HCT116 (cell line): ENCODE results near the gene MRPL44. TPM values are rescaled to one million over a fixed set of nuclear protein-coding genes. Genes with fewer than 3 reads are reported as not detected.

ENCODE experiments used
- ATAC-seq: fragments of 200-7000 bp; cut with Tn5 transposase; 2 replicates; pipeline ENCODE4 v1.9.1; 2020; ENCODE audit warnings: mild to moderate bottlenecking, moderate library complexity
- BruUV-seq: library from RNA; stranded (reverse); fragments of 400-500 nt; replicated peaks from 2 replicates; lab custom pipeline; 2021; lab: Mats Ljungman, UMichigan
- CTCF ChIA-PET: fragments of 300-600 bp; sonication (Branson Sonifier 250); formaldehyde crosslinking; loops from one replicate; lab custom pipeline; 2021; ENCODE audit warnings: antibody characterized with exemption; lab: Charles Lee
- POLR2A ChIA-PET: fragments of 300-600, 350-600 bp; sonication (Branson Sonifier 250); formaldehyde crosslinking; loops from one replicate; lab custom pipeline; 2021; ENCODE audit warnings: antibody characterized with exemption; lab: Charles Lee
- RAD21 ChIA-PET, 2 experiments: fragments of 300-600 bp; sonication (Branson Sonifier 250); formaldehyde crosslinking; loops; one replicate each; lab custom pipeline; 2023; ENCODE audit warnings: low total read pairs in 2 of 2; ENCODE audit not compliant: uncharacterized antibody in 2 of 2, unreplicated experiment in 2 of 2, low non-redundant PET in 1 of 2; lab: Charles Lee
- DNase-seq: peaks from one replicate; pipeline ENCODE4 v3.0.0-alpha.2; 2010; ENCODE audit warnings: low read depth, low spot score
- H2AFZ ChIP-seq: fragments of 200-600 bp; shearing (Covaris generic), sonication (generic); 2 replicates; pipeline ENCODE4 v1.6.1; 2017; ENCODE audit warnings: low read depth, mixed run types, mixed read lengths, antibody characterized with exemption, low read length; ENCODE audit not compliant: poor library complexity, severe bottlenecking
- H3K27ac ChIP-seq: 2 replicates; pipeline ENCODE4 v1.5.1; 2012; ENCODE audit warnings: low read depth, low read length
- H3K27me3 ChIP-seq: fragments of 200-600 bp; sonication (generic); 2 replicates; pipeline ENCODE4 v1.6.1; 2016; ENCODE audit warnings: mixed run types, low read length, mixed read lengths; ENCODE audit not compliant: insufficient read depth
- H3K36me3 ChIP-seq, 2 experiments: fragments of 200-500 bp in 1 of 2; fragments of 200-600 bp in 1 of 2; sonication (Bioruptor generic) in 1 of 2; sonication (generic) in 1 of 2; 2 replicates each; pipeline versions ENCODE4 v1.5.1 to v1.6.1; 2014 to 2016; ENCODE audit warnings: low read length in 2 of 2, inconsistent platforms in 1 of 2, mixed read lengths in 1 of 2, mixed run types in 1 of 2; ENCODE audit not compliant: insufficient read depth in 2 of 2, control insufficient read depth in 1 of 2
- H3K4me1 ChIP-seq, 2 experiments: fragments of 200-600 bp in 1 of 2; sonication (generic) in 1 of 2; 2 replicates each; pipeline versions ENCODE4 v1.5.1 to v1.6.1; 2012 to 2017; ENCODE audit warnings: low read length in 2 of 2, inconsistent platforms in 1 of 2, mild to moderate bottlenecking in 1 of 2, mixed read lengths in 1 of 2, mixed run types in 1 of 2, moderate library complexity in 1 of 2; ENCODE audit not compliant: insufficient read depth in 2 of 2, control insufficient read depth in 1 of 2
- H3K4me2 ChIP-seq: fragments of 200-600 bp; sonication (generic); 2 replicates; pipeline ENCODE4 v1.6.1; 2017; ENCODE audit warnings: mixed run types, low read length, mixed read lengths
- H3K4me3 ChIP-seq, 2 experiments: fragments of 200-600 bp in 1 of 2; sonication (generic) in 1 of 2; replicated peaks in 1 of 2; 2 replicates each; pipeline ENCODE4 v1.5.1; 2011 to 2016; ENCODE audit warnings: low read length in 2 of 2, control low read depth in 1 of 2, low read depth in 1 of 2, mild to moderate bottlenecking in 1 of 2, mixed read lengths in 1 of 2, mixed run types in 1 of 2
- H3K79me2 ChIP-seq: fragments of 200-600 bp; sonication (generic); 2 replicates; pipeline ENCODE4 v1.6.1; 2017; ENCODE audit warnings: mild to moderate bottlenecking, mixed run types, low read length, moderate library complexity, mixed read lengths; ENCODE audit not compliant: insufficient read depth
- H3K9ac ChIP-seq: fragments of 200-600 bp; sonication (generic); 2 replicates; pipeline ENCODE4 v1.6.1; 2016; ENCODE audit warnings: low read length, mixed read lengths
- H3K9me2 ChIP-seq: fragments of 200-600 bp; sonication (generic), shearing (Covaris generic); 2 replicates; pipeline ENCODE4 v1.6.1; 2017; ENCODE audit warnings: mixed run types, mild to moderate bottlenecking, moderate library complexity; ENCODE audit not compliant: insufficient read depth
- H3K9me3 ChIP-seq, 2 experiments: fragments of 200-500 bp in 1 of 2; fragments of 200-600 bp in 1 of 2; sonication (Bioruptor generic) in 1 of 2; sonication (generic) in 1 of 2; 2 replicates each; pipeline ENCODE4 v1.6.1; 2014 to 2017; ENCODE audit warnings: low read length in 2 of 2, mixed read lengths in 2 of 2, inconsistent platforms in 1 of 2, low read depth in 1 of 2, mild to moderate bottlenecking in 1 of 2, mixed run types in 1 of 2, moderate library complexity in 1 of 2; ENCODE audit not compliant: control insufficient read depth in 1 of 2, insufficient read depth in 1 of 2
- H4K20me1 ChIP-seq: fragments of 200-600 bp; sonication (generic), shearing (Covaris generic); 2 replicates; pipeline ENCODE4 v1.6.1; 2017; ENCODE audit warnings: mixed run types, mild to moderate bottlenecking, moderate library complexity; ENCODE audit not compliant: insufficient read depth
- POLR2AphosphoS5 ChIP-seq: IDR thresholded peaks from 2 replicates; pipeline ENCODE4 v1.6.1; 2011; ENCODE audit warnings: mild to moderate bottlenecking, low read depth, low read length, moderate library complexity
- SIN3A ChIP-seq: IDR thresholded peaks from 2 replicates; pipeline ENCODE4 v1.6.1; 2012; ENCODE audit warnings: low read depth
- ZFX ChIP-seq: fragments of 450-650 bp; IDR thresholded peaks from 2 replicates; pipeline ENCODE4 v1.6.1; 2017
- intact Hi-C: fragments of 100-400 bp; cut with micrococcal nuclease; formaldehyde crosslinking; loops from 2 replicates; pipeline ENCODE4 v1.10.0; 2022
- total RNA-seq: library from RNA; stranded (reverse); gene quantifications from one replicate; pipeline ENCODE4 v1.2.1, GENCODE V29; 2021; ENCODE audit not compliant: unreplicated experiment
- TF ChIP-seq, protein P1 (sequence below): IDR thresholded peaks from 2 replicates; pipeline ENCODE4 v1.6.1; 2011; ENCODE audit warnings: mild to moderate bottlenecking, low read length, moderate library complexity; ENCODE audit not compliant: insufficient replicate concordance; ENCODE audit errors: extremely low read depth
- TF ChIP-seq, protein P2 (sequence below): IDR thresholded peaks from 2 replicates; pipeline ENCODE4 v1.6.1; 2012; ENCODE audit warnings: low read depth
- TF ChIP-seq, protein P3 (sequence below): IDR thresholded peaks from 2 replicates; pipeline ENCODE4 v1.6.1; 2012

MRPL44 gene
- total RNA-seq, 1 experiment from 2014 or later, result 45.8 TPM

DNA sequence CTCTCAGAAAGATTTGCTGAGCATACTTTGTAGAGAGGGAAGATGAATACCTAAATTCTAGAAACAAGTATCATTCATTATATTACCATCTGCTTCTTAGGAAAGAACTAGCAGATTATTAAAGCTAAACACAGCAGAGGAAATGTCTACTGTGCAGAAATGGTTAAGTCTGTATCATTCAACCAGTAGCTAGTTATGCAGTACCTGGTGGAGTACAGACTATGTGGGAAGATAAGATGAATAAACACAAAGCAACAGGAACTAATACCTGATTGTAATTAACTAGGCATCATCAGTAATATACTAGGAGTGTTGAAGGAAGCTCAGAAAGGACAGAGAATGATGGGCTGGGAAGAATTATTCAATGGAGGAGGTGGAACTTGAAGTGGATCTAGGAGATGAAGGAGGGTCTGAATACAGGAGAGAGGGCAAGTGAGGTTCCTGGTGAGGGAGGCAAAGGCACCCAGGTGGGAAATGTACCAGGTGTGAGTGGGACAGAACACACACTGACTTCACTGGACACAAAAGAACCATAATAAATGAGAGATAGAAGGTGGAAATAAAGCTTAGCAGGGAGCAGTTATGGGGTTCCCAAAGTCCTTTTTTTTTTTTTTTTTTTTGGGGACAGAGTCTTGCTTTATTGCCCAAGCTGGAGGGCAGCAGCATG, 21.7 kb upstream of the MRPL44 start:
- Histone ChIP-seq H3K27me3 (no peaks in the 10 kb centered on the region), H3K4me2 (peak overlapping the region; percentile 64), H4K20me1 (no peaks in the 10 kb centered on the region; the same call in 1 of the 2 replicates), H3K9ac (no peak overlapping the region), H3K4me3 (no peak overlapping the region), H3K9me2 (no peaks in the 10 kb centered on the region), H3K79me2 (peaks cover 90% of the 10 kb centered on the region), H3K4me1 (peaks cover 21 to 51% of the 10 kb centered on the region in 2 experiments), H2AFZ (no peak overlapping the region), H3K27ac (no peak overlapping the region), H3K9me3 (no peaks in the 10 kb centered on the region), H3K36me3 (no peaks in the 10 kb centered on the region)
- TF ChIP-seq, protein P1, sequence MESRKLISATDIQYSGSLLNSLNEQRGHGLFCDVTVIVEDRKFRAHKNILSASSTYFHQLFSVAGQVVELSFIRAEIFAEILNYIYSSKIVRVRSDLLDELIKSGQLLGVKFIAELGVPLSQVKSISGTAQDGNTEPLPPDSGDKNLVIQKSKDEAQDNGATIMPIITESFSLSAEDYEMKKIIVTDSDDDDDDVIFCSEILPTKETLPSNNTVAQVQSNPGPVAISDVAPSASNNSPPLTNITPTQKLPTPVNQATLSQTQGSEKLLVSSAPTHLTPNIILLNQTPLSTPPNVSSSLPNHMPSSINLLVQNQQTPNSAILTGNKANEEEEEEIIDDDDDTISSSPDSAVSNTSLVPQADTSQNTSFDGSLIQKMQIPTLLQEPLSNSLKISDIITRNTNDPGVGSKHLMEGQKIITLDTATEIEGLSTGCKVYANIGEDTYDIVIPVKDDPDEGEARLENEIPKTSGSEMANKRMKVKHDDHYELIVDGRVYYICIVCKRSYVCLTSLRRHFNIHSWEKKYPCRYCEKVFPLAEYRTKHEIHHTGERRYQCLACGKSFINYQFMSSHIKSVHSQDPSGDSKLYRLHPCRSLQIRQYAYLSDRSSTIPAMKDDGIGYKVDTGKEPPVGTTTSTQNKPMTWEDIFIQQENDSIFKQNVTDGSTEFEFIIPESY, result no peak
- TF ChIP-seq, protein P2, sequence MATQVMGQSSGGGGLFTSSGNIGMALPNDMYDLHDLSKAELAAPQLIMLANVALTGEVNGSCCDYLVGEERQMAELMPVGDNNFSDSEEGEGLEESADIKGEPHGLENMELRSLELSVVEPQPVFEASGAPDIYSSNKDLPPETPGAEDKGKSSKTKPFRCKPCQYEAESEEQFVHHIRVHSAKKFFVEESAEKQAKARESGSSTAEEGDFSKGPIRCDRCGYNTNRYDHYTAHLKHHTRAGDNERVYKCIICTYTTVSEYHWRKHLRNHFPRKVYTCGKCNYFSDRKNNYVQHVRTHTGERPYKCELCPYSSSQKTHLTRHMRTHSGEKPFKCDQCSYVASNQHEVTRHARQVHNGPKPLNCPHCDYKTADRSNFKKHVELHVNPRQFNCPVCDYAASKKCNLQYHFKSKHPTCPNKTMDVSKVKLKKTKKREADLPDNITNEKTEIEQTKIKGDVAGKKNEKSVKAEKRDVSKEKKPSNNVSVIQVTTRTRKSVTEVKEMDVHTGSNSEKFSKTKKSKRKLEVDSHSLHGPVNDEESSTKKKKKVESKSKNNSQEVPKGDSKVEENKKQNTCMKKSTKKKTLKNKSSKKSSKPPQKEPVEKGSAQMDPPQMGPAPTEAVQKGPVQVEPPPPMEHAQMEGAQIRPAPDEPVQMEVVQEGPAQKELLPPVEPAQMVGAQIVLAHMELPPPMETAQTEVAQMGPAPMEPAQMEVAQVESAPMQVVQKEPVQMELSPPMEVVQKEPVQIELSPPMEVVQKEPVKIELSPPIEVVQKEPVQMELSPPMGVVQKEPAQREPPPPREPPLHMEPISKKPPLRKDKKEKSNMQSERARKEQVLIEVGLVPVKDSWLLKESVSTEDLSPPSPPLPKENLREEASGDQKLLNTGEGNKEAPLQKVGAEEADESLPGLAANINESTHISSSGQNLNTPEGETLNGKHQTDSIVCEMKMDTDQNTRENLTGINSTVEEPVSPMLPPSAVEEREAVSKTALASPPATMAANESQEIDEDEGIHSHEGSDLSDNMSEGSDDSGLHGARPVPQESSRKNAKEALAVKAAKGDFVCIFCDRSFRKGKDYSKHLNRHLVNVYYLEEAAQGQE, result no peak
- TF ChIP-seq POLR2AphosphoS5, result no peak
- no peak for TF ChIP-seq SIN3A
- TF ChIP-seq, protein P3, sequence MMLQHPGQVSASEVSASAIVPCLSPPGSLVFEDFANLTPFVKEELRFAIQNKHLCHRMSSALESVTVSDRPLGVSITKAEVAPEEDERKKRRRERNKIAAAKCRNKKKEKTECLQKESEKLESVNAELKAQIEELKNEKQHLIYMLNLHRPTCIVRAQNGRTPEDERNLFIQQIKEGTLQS, result no peak
- TF ChIP-seq ZFX, result no peak
- no peak for ATAC-seq
- ChIA-PET CTCF (no interaction called here), POLR2A (no interaction called here), RAD21 (no interaction called here)
- intact Hi-C loops, result no loop called here
- DNase-seq, result no peak
- BruUV-seq, result no TSS peak
